Transverse colon (tissue), 4 donors: Measurements from ENCODE around the gene CREB3. TPM values are rescaled to one million over a fixed set of nuclear protein-coding genes. Genes with fewer than 3 reads are reported as not detected.

ENCODE experiments used
- DNase-seq: peaks from one replicate; pipeline ENCODE4 v3.0.0-alpha.2; 2019
- H3K27ac ChIP-seq, 4 donors: fragments of 200-600 bp; sonication (generic); 2 replicates each; pipeline ENCODE4 v1.5.1; 2016 to 2018; ENCODE audit warnings: inconsistent platforms in 4 of 4
- H3K27me3 ChIP-seq: fragments of 200-600 bp; sonication (generic); 2 replicates; pipeline ENCODE4 v1.5.1; 2017; ENCODE audit warnings: inconsistent platforms
- H3K36me3 ChIP-seq, 4 donors: fragments of 200-600 bp; sonication (generic); 2 replicates each; pipeline ENCODE4 v1.5.1; 2017 to 2019; ENCODE audit warnings: inconsistent platforms in 4 of 4
- H3K4me1 ChIP-seq, 4 donors: fragments of 200-600 bp; sonication (generic); 2 replicates each; pipeline ENCODE4 v1.5.1; 2017 to 2020; ENCODE audit warnings: inconsistent platforms in 4 of 4
- H3K4me3 ChIP-seq, 4 donors: fragments of 200-600 bp; sonication (generic); 1 replicate in 1 of 4; 2 replicates in 3 of 4; pipeline versions ENCODE4 v1.5.1 to v1.6.1; 2017 to 2019; ENCODE audit warnings: inconsistent platforms in 4 of 4
- H3K9me3 ChIP-seq, 2 donors: fragments of 200-600 bp; sonication (generic); 2 replicates each; pipeline ENCODE4 v1.5.1; 2017 to 2019; ENCODE audit warnings: inconsistent platforms in 2 of 2
- EP300 ChIP-seq: sonication (generic); formaldehyde crosslinking; IDR thresholded peaks from one replicate; pipeline ENCODE4 v1.6.1; 2017; ENCODE audit warnings: antibody characterized with exemption, low read depth
- POLR2A ChIP-seq: fragments of 450-650 bp; IDR thresholded peaks from one replicate; pipeline ENCODE4 v1.6.1; 2016; ENCODE audit warnings: antibody characterized with exemption, mild to moderate bottlenecking, moderate library complexity
- POLR2AphosphoS5 ChIP-seq, 3 donors: sonication (generic); formaldehyde crosslinking; IDR thresholded peaks; one replicate each; pipeline ENCODE4 v1.6.1; 2016; ENCODE audit warnings: antibody characterized with exemption in 3 of 3
- WGBS, 2 donors: methylation state at CpG; one replicate each; pipeline ENCODE4 v1.1.5; 2018; ENCODE audit warnings: low coverage in 1 of 2; 5-methylcytosine and 5-hydroxymethylcytosine counted together
- in situ Hi-C, 4 donors: fragments of 200-750 bp; cut with MboI; loops; one replicate each; pipeline versions ENCODE4 v1.15.0 to v1.15.1; 2017; ENCODE audit warnings: low sequenced_read_pairs in 3 of 4, low pct_ligation_motif_present in 1 of 4, low pct_unique_long_range_greater_than_20kb in 1 of 4
- intact Hi-C: fragments of 100-400 bp; cut with DNase I; formaldehyde crosslinking; loops from one replicate; pipeline ENCODE4 v1.15.1; 2023; ENCODE audit warnings: low total_unique reads
- total RNA-seq, 4 donors: library from RNA; depleted of rRNA; stranded (reverse); fragments of >200 nt; gene quantifications; one replicate each; pipeline ENCODE4 v1.1.0, GENCODE V29; 2016
- TF ChIP-seq, protein P1 (sequence below), 5 experiments: fragments of 200-600 bp in 3 of 5; fragments of 450-650 bp in 2 of 5; sonication (generic) in 3 of 5; IDR thresholded peaks; 1 replicate in 2 of 5; 2 replicates in 3 of 5; pipeline ENCODE4 v1.5.1; 2016 to 2017; ENCODE audit warnings: antibody characterized with exemption in 5 of 5, inconsistent platforms in 3 of 5, mild to moderate bottlenecking in 2 of 5, moderate library complexity in 1 of 5

CREB3 gene
- total RNA-seq, 4 donors from 2014 or later, result 22.4 to 69.7 (median 45.5) TPM

DNA sequence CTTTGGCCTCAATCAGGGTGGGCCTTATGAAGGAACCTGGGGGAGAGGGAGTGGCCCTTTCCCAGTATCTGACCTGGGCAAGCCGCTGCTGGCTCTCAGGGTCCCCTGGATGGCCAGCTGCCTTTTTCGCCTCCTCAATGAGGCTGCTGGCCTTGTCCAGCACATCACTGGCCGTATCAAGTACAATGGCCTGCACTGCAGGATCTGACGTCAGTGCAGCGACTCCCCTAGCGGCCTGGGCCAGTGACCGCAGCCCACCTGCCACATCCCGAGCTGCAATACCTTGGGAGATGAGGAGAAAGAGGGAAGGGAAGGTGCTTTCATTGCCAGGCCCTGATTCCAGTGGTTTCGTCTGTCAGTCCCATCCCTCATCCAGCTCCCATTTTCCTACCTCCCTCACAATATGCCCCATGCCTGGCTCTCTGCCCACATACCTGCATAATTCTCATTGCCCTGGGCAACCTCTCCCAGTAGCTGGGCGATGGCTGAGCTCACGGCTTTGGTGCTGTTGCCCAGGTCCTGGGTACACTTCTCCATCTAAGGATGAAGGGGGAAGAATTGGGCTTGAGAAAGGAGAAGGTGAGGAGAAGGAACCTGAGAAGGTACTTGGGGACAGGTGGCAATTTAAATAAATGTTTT, 19.6 kb upstream of the CREB3 start:
- H3K4me1 ChIP-seq, result no peaks in the 10 kb centered on the region
- intact Hi-C loops, result no loop called here
- DNase-seq, result no peak
- H3K27me3 ChIP-seq, result no peaks in the 10 kb centered on the region
- no peak overlapping the region for H3K27ac ChIP-seq
- H3K9me3 ChIP-seq, result no peaks in the 10 kb centered on the region
- H3K4me3 ChIP-seq, result no peak overlapping the region
- WGBS, 2 donors, result 93% methylated on average over 11 of the region's 11 CpGs; no CpG with 5 or more reads in 1 of the 2 donors
- TF ChIP-seq, protein P1, sequence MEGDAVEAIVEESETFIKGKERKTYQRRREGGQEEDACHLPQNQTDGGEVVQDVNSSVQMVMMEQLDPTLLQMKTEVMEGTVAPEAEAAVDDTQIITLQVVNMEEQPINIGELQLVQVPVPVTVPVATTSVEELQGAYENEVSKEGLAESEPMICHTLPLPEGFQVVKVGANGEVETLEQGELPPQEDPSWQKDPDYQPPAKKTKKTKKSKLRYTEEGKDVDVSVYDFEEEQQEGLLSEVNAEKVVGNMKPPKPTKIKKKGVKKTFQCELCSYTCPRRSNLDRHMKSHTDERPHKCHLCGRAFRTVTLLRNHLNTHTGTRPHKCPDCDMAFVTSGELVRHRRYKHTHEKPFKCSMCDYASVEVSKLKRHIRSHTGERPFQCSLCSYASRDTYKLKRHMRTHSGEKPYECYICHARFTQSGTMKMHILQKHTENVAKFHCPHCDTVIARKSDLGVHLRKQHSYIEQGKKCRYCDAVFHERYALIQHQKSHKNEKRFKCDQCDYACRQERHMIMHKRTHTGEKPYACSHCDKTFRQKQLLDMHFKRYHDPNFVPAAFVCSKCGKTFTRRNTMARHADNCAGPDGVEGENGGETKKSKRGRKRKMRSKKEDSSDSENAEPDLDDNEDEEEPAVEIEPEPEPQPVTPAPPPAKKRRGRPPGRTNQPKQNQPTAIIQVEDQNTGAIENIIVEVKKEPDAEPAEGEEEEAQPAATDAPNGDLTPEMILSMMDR (IDR thresholded peaks at IDR 0.05), result no peak
- no peak for TF ChIP-seq POLR2AphosphoS5 (IDR thresholded peaks at IDR 0.05)
- no peak for TF ChIP-seq EP300
- TF ChIP-seq POLR2A, result no peak
- peaks cover 1 to 96% (median 47%) of the 10 kb centered on the region in 4 donors for H3K36me3 ChIP-seq
- in situ Hi-C loops, result no loop called here

DNA sequence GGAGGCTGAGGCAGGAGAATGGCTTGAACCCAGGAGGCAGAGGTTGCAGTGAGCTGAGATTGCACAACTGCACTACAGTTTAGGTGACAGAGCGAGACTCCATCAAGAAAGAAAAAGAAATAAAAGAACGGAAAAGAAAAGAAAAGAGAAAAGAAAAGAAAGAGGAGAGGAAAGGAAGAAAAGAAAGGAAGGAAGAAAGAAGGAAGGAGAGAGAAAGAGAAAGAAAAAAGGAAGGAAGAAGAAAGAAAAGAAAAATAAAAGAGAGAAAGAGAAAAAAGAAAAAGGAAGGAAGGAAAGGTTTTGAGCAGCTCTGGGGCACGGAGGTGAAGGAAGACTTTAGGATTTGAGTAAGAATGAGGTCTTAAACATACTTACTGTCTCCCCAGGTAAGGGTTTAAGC, 18.9 kb upstream of the CREB3 start:
- no peak for DNase-seq
- in situ Hi-C loops, result no loop called here
- H3K27ac ChIP-seq, result no peak overlapping the region
- H3K4me1 ChIP-seq, result no peaks in the 10 kb centered on the region
- 87 to 91% methylated on average over 3 of the region's 3 CpGs for WGBS, 2 donors
- peaks cover 1 to 94% (median 46%) of the 10 kb centered on the region in 4 donors for H3K36me3 ChIP-seq
- H3K27me3 ChIP-seq, result no peaks in the 10 kb centered on the region
- TF ChIP-seq POLR2A (no peak), POLR2AphosphoS5 (IDR thresholded peaks at IDR 0.05) (no peak), EP300 (no peak)
- TF ChIP-seq, protein P1 (IDR thresholded peaks at IDR 0.05), result no peak
- intact Hi-C loops, result no loop called here
- H3K4me3 ChIP-seq, result no peak overlapping the region
- H3K9me3 ChIP-seq, result no peaks in the 10 kb centered on the region

DNA sequence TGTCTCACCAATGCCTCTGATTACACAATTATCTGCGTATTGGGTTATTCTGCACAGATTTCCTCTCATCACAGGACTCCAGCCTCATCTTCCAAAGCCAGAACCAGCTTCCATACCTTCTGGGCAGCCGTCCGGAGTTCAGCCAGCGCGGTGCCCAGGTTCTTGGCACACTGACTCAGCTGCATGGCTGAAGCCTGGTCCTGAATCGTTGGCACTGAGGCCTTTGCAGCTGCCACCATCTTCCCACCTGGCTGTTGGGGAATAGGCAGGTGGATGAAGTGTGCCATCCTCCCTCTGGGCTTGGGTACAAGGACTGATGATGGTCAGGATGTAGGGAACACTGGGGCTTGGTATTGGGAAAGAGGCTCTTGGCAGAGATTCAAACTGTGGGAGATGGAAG, 18.3 kb upstream of the CREB3 start:
- no peak overlapping the region for H3K4me3 ChIP-seq
- H3K36me3 ChIP-seq, result peaks cover 0 to 94% (median 47%) of the 10 kb centered on the region in 4 donors
- no peaks in the 10 kb centered on the region for H3K27me3 ChIP-seq
- no peak overlapping the region for H3K27ac ChIP-seq
- TF ChIP-seq EP300, result no peak
- no peak for TF ChIP-seq POLR2AphosphoS5 (IDR thresholded peaks at IDR 0.05)
- TF ChIP-seq POLR2A, result no peak
- TF ChIP-seq, protein P1 (IDR thresholded peaks at IDR 0.05), result no peak
- H3K9me3 ChIP-seq, result no peaks in the 10 kb centered on the region
- no peaks in the 10 kb centered on the region for H3K4me1 ChIP-seq
- DNase-seq, result no peak
- 97% methylated on average over 6 of the region's 6 CpGs; no CpG with 5 or more reads in 1 of the 2 donors for WGBS, 2 donors
- intact Hi-C loops, result no loop called here
- in situ Hi-C loops, result no loop called here

DNA sequence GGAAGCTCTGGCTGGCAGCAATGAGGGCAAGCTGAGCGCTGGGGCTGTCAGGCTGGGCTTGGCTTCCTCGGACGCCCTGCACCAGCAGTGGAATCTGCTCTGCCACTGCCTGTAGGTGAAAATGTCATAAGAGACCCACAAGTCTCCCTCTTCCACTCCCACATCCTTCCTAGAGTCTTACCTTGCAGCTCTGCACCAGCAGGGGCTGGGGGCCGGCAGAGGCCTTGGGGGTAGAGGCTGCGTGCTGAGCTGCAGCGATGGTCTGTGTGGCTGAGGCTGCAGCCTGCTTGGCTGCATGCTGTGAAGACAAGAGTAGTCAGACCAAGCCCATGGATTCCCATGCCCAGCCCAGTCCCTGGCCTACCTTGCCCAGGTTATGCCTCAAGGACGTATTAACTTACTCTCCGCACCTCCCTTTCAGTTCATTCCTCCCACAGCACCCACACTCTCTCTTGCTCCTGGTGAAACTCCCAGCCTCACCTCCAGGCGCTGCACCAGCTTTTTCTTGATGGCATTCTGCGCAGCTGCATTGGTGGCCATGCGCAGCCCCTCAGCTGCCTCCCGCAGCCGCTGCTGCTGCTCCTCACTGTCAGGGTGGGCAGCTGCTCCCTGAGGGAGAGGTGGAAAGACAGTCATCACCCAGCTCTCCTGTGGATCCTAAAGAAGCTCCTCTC, 17.8 kb upstream of the CREB3 start:
- TF ChIP-seq EP300 (no peak), POLR2A (no peak)
- TF ChIP-seq, protein P1 (IDR thresholded peaks at IDR 0.05), result no peak
- Histone ChIP-seq H3K27ac (no peak overlapping the region), H3K27me3 (no peaks in the 10 kb centered on the region), H3K4me3 (no peak overlapping the region), H3K9me3 (no peaks in the 10 kb centered on the region), H3K4me1 (no peaks in the 10 kb centered on the region), H3K36me3 (peaks cover 0 to 98% (median 48%) of the 10 kb centered on the region in 4 donors)
- in situ Hi-C loops, result no loop called here
- intact Hi-C loops, result no loop called here
- DNase-seq, result no peak
- WGBS, 2 donors, result 90 to 94% methylated on average over 2 to 13 of the region's 13 CpGs
